Measurements from ENCODE around the gene TLE6.
"Not testable (repeated sequence)": the region's sequence is repeated elsewhere in the genome, so short reads cannot be mapped to it uniquely, and the experiment has no call there.

The TLE6 gene

GRCh38 chr19:3029065-3029923 lies 51.9 kb downstream of the TLE6 start, which contains the start of gene TLE2:
TLE2 (minus strand) TSS chr19:3029280; CDS start chr19:3028904, 376 bp downstream.
- DNase-seq (ENCODE audit: low spot score), result peak; percentile 34

DNA sequence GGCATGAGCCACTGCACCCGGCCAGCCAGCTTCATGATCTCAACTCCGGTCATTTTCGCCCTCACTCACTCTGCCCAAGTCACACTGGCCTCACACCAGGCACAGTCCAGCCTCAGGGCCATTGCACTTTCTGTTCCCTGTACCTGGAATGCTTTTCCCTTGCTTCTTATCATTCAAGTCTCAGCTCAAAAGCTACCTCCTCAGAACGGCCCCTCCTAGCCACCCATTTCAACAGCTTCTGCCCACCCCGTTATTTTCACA lies 54.2 kb downstream of the TLE6 start:
- DNase-seq (ENCODE audit: low spot score), result no peak

GRCh38 chr19:3033595-3034405 lies 56.4 kb downstream of the TLE6 start:
- DNase-seq (ENCODE audit: low spot score), result no peak

GRCh38 chr19:3034406-3034655 lies 57.0 kb downstream of the TLE6 start:
- no peak for DNase-seq (ENCODE audit: low spot score)

- no peak for DNase-seq (ENCODE audit: low spot score)
Observed at GRCh38 chr19:3034656-3035541, 57.5 kb downstream of the TLE6 start.

- DNase-seq (ENCODE audit: low spot score), result peak; percentile 100
Observed at GRCh38 chr19:3035542-3036118, 58.3 kb downstream of the TLE6 start.

GRCh38 chr19:3036119-3036976 lies 59.0 kb downstream of the TLE6 start:
- peak; percentile 87 for DNase-seq (ENCODE audit: low spot score)

GRCh38 chr19:3036977-3037544 lies 59.7 kb downstream of the TLE6 start:
- not testable (repeated sequence) for DNase-seq (ENCODE audit: low spot score)

GRCh38 chr19:3038214-3038613 lies 60.9 kb downstream of the TLE6 start:
- no peak for DNase-seq (ENCODE audit: low spot score)

DNA sequence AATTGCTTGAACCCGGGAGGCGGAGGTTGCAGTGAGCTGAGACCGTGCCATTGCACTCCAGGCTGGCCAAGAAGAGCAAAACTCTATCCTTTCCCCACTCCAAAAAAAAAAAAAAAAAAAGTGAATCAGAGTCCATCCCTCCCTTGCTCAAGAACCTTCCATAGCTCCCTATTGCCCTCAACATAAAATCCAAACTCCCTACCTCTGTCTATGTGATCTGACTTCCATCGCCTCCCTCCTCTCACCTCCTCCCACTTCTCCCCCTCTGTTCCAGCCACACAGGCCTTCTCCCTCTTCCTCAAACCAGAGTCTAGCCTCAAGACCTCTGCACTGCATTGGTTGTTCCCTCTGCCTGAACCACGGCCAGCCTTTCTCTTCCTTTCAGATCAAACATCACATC lies 61.8 kb downstream of the TLE6 start:
- DNase-seq (ENCODE audit: low spot score), result no peak

DNA sequence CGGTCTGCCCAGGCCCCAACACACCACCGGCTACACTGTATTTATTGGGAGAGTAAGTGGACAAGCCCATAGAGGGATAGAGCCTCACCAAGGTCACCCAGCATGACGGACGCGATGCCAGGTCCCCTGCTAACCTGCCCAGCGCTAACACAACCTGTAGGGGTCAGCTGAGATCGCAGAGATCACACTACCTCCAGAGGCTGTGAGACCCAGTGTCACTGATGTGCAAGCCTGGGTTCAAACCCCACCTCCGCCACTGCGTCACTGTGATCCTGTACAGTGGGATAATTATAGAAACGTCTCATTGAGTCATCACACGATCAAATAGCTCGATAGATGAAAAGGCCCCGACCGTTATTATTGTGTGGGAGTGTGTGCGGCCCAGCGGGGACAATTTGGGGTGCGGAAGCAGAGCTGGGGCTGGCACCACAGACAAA lies 62.3 kb downstream of the TLE6 start:
- no peak for DNase-seq (ENCODE audit: low spot score)

DNA sequence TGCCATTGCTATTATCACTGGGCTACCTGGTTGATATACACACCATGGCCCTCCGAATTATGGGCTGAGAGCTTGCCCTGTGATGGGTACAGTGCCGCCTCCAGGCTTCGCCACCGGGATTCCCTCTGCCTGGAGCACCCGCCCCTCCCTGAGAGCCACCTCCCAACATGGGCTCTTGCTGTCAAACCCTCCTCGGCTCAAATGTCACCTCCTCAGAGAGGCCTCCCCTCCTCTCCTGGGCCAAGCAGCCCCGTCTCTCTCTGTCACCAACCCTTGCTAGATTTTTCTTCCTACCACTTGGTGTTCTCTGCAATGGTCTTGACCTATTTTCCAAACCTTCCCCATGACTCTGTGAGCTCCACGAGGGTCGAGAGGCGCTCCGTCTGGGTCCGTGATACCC lies 64.0 kb downstream of the TLE6 start:
- DNase-seq (ENCODE audit: low spot score), result no peak

GRCh38 chr19:3041761-3042620 lies 64.6 kb downstream of the TLE6 start:
- no peak for DNase-seq (ENCODE audit: low spot score)

GRCh38 chr19:3042621-3043267 lies 65.4 kb downstream of the TLE6 start:
- no peak for DNase-seq (ENCODE audit: low spot score)
